ENCODE measurements around the gene RNF157.

RNF157 gene

DNA sequence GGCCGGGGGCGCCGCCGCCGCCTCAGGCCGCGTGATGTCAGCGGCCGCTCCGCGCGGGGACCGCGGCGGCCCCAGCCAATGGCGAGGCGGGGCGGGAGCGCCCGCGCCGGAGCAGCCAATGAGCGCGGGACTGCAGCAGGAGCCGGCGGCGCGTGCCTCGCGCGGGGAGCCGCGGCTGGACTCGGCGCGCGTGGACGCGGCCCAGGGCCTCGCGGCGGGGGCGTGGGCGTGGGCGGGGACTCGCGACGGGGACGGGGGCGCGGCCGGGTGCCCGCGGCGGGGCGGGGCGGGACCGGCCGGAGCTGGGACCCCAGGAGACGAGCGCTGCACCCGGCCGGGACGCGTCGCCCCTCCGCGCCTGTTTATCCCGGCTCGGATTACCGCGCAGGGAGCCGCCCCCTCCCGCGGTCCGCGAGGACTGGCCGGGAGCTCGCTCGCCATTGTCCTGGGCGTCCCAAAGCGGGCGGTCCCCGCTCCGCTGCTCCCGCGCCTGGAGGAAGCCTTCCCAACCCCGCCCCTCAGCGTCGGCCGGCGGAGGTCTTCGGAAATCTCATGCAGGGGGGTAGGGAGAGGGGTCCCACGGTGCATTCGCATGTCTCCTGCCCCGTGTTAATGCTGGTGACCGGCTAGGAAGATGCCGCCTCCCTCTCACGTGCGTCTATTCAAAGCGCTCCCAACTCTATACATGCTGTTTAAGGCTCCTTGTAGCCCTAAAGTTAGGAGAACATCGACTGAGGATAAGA lies at the start of gene RNF157:
Gene RNF157 (minus strand): TSS at position 33 of the 743 bp plus-strand sequence. CDS start 253 bp downstream, outside the sequence.
- DNase-seq (ENCODE audit: low read depth) = no peak
- no peak for TF ChIP-seq CTCF (IDR thresholded peaks at IDR 0.05; ENCODE audit: control insufficient read depth, insufficient read depth, low read depth, low read length, missing control alignments)
- peak within 1 kb of the TSS; percentile 56 for H3K4me3 ChIP-seq (ENCODE audit: control insufficient read depth, low read depth, low read length)

- no peak overlapping the region for H3K4me3 ChIP-seq (ENCODE audit: control insufficient read depth, low read depth, low read length)
- TF ChIP-seq CTCF (IDR thresholded peaks at IDR 0.05; ENCODE audit: control insufficient read depth, insufficient read depth, low read depth, low read length, missing control alignments) = no peak
- DNase-seq (ENCODE audit: low read depth) = no peak
Observed at GRCh38 chr17:76281573-76282371, 41.5 kb upstream of the RNF157 start.

DNA sequence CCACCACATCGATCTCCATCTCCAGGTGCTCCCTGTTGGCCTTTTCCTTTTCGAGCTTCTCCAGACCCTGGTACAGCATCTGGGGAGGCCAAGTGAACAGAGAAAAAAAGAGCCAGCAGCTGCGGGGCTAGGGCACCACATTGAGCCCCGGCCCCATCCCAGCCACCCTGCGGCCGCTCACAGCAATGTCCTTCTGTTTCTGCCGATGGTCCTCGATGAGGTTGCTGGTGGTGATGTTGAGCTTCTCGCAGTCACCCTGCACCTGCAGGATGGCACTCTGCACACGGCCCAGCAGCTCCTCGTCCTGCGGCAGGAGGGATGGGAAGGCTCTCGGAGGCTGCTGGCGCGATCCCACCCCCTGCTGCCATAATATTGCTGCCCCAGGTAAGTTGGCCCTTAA lies 40.4 kb upstream of the RNF157 start:
- H3K4me3 ChIP-seq (ENCODE audit: control insufficient read depth, low read depth, low read length) = no peak overlapping the region
- no peak for TF ChIP-seq CTCF (IDR thresholded peaks at IDR 0.05; ENCODE audit: control insufficient read depth, insufficient read depth, low read depth, low read length, missing control alignments)
- DNase-seq (ENCODE audit: low read depth) = no peak

DNA sequence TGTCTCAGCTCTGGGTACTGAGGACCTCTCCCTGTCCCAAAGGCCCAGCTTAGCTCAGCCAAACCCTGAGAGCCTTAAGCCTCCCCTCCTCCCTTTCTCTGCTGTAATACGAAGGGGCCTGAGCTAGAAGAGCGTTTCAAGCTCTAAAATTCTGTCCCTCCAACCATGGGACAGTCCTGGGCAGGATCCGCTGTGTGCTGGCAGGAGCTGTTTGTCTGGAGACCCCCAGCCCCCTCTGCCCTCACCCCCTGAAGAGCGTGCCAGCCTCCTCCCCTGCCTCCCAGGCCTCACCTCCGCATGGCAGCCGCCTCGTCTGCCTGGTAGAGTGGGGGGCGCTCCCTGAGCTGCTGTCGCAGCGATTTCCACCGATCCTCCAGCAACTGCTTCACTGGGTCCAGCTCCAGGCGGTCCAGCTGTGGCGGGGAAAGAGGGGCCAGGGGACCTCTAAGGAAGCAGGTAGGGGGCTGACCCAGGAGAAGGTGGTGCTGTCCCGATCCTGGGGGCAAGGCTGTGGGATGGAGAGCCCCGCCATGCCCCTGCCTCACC lies 39.5 kb upstream of the RNF157 start:
- no peak for TF ChIP-seq CTCF (IDR thresholded peaks at IDR 0.05; ENCODE audit: control insufficient read depth, insufficient read depth, low read depth, low read length, missing control alignments)
- no peak overlapping the region for H3K4me3 ChIP-seq (ENCODE audit: control insufficient read depth, low read depth, low read length)

DNA sequence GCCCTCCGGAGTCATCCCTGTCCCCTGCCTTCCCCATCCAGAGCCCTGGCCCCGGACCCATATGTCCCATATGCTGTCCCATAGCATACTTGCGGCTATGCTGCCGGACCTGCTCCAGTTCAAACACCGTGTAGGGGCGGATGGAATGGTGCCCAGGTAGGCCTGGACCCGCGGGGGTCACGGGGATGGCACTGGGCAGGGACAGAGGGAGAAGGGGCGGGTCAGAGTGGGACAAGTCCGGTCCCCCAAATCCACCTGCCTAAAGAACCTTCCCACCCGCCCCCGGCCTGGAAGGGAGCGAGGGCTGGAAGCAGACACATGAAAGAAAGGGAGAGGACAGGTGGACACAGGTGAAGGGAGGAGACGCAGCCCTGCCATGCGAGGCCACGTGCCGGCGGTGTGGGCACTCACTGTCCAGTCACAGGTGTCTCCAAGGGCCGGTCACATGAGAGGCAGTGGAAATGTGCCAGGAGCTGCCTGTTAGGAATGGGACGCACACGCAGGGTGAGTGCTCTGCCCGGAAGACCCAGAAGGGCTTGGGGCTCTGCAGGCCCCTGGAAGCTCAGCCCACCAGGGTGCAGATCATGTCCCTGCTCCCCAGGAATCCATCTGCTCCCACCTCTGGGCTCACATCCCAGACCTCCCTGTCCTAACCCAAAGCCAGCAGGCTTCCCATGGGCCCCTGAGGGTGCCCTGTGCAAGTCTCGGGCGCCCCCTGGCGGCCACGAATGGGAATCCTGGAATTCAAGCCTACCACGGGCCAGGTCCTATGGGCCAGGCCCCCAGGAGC lies 38.9 kb upstream of the RNF157 start:
- peak; percentile 16 for DNase-seq (ENCODE audit: low read depth)
- peak; percentile 98 for TF ChIP-seq CTCF (IDR thresholded peaks at IDR 0.05; ENCODE audit: control insufficient read depth, insufficient read depth, low read depth, low read length, missing control alignments)
- no peak overlapping the region for H3K4me3 ChIP-seq (ENCODE audit: control insufficient read depth, low read depth, low read length)

More for the DNA sequence above, 39.5 kb upstream of the RNF157 start:
- DNase-seq (ENCODE audit: low read depth) = no peak
